ENCODE results near the gene SLC17A7. TPM values are rescaled to one million over a fixed set of nuclear protein-coding genes. Genes with fewer than 3 reads are reported as not detected.

The SLC17A7 gene
- total and polyA plus RNA-seq, 2 of the 13 experiments (the other 11 are each of a cell fraction or from before 2014, with no cell fraction given) = 0.32 TPM; not detected in 1

DNA sequence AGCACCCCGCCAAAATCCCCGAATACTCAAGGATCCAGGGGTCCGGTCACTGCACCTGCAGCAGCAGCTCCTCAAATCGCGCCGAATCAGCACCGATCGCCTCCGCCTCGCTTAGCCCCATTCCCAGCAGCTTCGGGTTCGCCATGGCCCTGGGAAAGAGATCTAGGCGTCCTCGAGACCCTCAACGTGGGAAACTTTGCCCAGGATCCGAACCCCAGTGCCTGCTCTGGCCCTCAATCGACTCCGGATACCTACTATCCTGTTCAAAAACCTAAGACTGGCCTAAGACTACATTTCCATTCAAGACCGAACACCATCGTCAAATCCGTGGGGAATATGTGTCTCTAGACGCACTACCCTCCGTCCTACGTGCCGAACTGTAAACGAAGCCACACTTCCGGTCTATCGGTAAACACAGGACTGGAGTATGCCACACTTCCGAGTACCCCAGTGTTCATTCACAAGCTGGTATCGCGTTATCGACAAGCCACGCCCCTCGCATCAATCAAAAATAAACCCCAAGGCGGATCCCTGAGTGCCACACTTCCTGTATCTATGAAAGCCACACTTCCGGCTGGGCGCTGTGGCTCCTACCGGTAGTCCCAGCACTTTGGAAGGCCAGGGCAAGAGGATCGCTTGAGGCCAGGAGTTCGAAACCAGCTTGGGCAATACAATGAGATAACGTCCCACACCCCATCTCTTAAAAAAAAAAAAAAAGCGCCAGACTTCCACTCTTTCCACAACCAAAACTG, 10.3 kb upstream of the SLC17A7 start, which contains the start of gene PIH1D1 (continued):
- TF ChIP-seq ZNF552 (CRISPR knock-in tag; IDR thresholded peaks at IDR 0.05; ENCODE audit: borderline replicate concordance) (no peak), CBX2 (IDR thresholded peaks at IDR 0.05; ENCODE audit: low read depth, low read length) (no peak), CBX2 (CRISPR knock-in tag; IDR thresholded peaks at IDR 0.05; ENCODE audit: low read depth) (no peak), NBN (conservative IDR thresholded peaks at IDR 0.05) (no peak), SRF (IDR thresholded peaks at IDR 0.05; ENCODE audit: low read depth, low read length) (no peak), ZKSCAN5 (CRISPR knock-in tag; IDR thresholded peaks at IDR 0.05) (no peak), ARNT (IDR thresholded peaks at IDR 0.05) (no peak), RELA (CRISPR knock-in tag; IDR thresholded peaks at IDR 0.05) (no peak), SALL1 (CRISPR knock-in tag; IDR thresholded peaks at IDR 0.05) (peak; percentile 77), ZNF768 (CRISPR knock-in tag; IDR thresholded peaks at IDR 0.05) (peak; percentile 25; the same call in 1 of the 2 replicates), JUNB (CRISPR knock-in tag; IDR thresholded peaks at IDR 0.05; ENCODE audit: borderline replicate concordance) (no peak), SIN3A (IDR thresholded peaks at IDR 0.05; ENCODE audit: borderline replicate concordance, low read depth, low read length) (peak; percentile 94; the same call in 1 of the 2 replicates), RBFOX2 (IDR thresholded peaks at IDR 0.05; ENCODE audit: low read depth, low read length) (0 out of 2 replicates have a peak, but pooled peaks have one; percentile 23), MIXL1 (CRISPR knock-in tag; IDR thresholded peaks at IDR 0.05) (peak; percentile 74), ZFAT (CRISPR knock-in tag; conservative IDR thresholded peaks at IDR 0.05) (no peak), ZNF782 (CRISPR knock-in tag; IDR thresholded peaks at IDR 0.05; ENCODE audit: borderline replicate concordance) (no peak), ZNF761 (CRISPR knock-in tag; conservative IDR thresholded peaks at IDR 0.05) (0 out of 2 replicates have a peak, but pooled peaks have one; percentile 47), GTF3A (CRISPR knock-in tag; conservative IDR thresholded peaks at IDR 0.05) (no peak), ZNF670 (CRISPR knock-in tag; IDR thresholded peaks at IDR 0.05; ENCODE audit: borderline replicate concordance) (peak; percentile 86; the same call in 1 of the 2 replicates), ZNF17 (CRISPR knock-in tag; IDR thresholded peaks at IDR 0.05) (no peak), ZFP90 (CRISPR knock-in tag; IDR thresholded peaks at IDR 0.05; ENCODE audit: borderline replicate concordance) (no peak), ELF1 (CRISPR knock-in tag; IDR thresholded peaks at IDR 0.05) (peak; percentile 91), HMG20B (CRISPR knock-in tag; conservative IDR thresholded peaks at IDR 0.05) (no peak; the same call in 1 of the 2 replicates), ZNF496 (CRISPR knock-in tag; IDR thresholded peaks at IDR 0.05; ENCODE audit: insufficient replicate concordance) (no peak)
- TF ChIP-seq, protein P1, sequence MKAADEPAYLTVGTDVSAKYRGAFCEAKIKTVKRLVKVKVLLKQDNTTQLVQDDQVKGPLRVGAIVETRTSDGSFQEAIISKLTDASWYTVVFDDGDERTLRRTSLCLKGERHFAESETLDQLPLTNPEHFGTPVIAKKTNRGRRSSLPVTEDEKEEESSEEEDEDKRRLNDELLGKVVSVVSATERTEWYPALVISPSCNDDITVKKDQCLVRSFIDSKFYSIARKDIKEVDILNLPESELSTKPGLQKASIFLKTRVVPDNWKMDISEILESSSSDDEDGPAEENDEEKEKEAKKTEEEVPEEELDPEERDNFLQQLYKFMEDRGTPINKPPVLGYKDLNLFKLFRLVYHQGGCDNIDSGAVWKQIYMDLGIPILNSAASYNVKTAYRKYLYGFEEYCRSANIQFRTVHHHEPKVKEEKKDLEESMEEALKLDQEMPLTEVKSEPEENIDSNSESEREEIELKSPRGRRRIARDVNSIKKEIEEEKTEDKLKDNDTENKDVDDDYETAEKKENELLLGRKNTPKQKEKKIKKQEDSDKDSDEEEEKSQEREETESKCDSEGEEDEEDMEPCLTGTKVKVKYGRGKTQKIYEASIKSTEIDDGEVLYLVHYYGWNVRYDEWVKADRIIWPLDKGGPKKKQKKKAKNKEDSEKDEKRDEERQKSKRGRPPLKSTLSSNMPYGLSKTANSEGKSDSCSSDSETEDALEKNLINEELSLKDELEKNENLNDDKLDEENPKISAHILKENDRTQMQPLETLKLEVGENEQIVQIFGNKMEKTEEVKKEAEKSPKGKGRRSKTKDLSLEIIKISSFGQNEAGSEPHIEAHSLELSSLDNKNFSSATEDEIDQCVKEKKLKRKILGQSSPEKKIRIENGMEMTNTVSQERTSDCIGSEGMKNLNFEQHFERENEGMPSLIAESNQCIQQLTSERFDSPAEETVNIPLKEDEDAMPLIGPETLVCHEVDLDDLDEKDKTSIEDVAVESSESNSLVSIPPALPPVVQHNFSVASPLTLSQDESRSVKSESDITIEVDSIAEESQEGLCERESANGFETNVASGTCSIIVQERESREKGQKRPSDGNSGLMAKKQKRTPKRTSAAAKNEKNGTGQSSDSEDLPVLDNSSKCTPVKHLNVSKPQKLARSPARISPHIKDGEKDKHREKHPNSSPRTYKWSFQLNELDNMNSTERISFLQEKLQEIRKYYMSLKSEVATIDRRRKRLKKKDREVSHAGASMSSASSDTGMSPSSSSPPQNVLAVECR (CRISPR knock-in tag; IDR thresholded peaks at IDR 0.05; ENCODE audit: borderline replicate concordance) = peak; percentile 89
- TF ChIP-seq, protein P2, sequence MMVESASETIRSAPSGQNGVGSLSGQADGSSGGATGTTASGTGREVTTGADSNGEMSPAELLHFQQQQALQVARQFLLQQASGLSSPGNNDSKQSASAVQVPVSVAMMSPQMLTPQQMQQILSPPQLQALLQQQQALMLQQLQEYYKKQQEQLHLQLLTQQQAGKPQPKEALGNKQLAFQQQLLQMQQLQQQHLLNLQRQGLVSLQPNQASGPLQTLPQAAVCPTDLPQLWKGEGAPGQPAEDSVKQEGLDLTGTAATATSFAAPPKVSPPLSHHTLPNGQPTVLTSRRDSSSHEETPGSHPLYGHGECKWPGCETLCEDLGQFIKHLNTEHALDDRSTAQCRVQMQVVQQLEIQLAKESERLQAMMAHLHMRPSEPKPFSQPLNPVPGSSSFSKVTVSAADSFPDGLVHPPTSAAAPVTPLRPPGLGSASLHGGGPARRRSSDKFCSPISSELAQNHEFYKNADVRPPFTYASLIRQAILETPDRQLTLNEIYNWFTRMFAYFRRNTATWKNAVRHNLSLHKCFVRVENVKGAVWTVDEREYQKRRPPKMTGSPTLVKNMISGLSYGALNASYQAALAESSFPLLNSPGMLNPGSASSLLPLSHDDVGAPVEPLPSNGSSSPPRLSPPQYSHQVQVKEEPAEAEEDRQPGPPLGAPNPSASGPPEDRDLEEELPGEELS (CRISPR knock-in tag; IDR thresholded peaks at IDR 0.05) = peak; percentile 72
